ENCODE measurements around the gene NDUFS2.

DNA sequence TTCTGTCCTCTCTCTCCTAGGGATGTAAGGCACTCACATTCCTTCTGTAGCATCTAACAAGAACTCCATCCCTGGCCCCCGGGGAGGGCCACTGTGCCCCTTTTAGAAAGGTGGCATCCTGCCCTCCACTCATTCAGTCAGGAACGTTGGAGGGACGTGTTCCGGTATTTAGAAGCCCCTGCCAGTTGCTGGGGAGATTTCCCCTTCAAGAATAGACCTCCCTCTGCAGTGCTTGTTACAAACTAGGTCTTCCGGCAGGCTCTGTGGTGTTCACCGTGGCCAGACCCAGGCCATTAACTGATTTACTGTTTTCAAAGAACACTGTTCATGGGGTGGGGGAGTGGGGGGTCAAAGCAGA is 57.2 kb downstream of the NDUFS2 start:
- TF ChIP-seq, protein P1, sequence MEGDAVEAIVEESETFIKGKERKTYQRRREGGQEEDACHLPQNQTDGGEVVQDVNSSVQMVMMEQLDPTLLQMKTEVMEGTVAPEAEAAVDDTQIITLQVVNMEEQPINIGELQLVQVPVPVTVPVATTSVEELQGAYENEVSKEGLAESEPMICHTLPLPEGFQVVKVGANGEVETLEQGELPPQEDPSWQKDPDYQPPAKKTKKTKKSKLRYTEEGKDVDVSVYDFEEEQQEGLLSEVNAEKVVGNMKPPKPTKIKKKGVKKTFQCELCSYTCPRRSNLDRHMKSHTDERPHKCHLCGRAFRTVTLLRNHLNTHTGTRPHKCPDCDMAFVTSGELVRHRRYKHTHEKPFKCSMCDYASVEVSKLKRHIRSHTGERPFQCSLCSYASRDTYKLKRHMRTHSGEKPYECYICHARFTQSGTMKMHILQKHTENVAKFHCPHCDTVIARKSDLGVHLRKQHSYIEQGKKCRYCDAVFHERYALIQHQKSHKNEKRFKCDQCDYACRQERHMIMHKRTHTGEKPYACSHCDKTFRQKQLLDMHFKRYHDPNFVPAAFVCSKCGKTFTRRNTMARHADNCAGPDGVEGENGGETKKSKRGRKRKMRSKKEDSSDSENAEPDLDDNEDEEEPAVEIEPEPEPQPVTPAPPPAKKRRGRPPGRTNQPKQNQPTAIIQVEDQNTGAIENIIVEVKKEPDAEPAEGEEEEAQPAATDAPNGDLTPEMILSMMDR (conservative IDR thresholded peaks at IDR 0.05; ENCODE audit: low read length): no peak
- no peak for TF ChIP-seq EZH2phosphoT487 (IDR thresholded peaks at IDR 0.05; ENCODE audit: borderline replicate concordance)
